ENCODE results near the gene ACOT11. TPM values are rescaled to one million over a fixed set of nuclear protein-coding genes. Genes with fewer than 3 reads are reported as not detected.

The ACOT11 gene
- total RNA-seq, 1 donor from 2014 or later = 43.4 TPM

DNA sequence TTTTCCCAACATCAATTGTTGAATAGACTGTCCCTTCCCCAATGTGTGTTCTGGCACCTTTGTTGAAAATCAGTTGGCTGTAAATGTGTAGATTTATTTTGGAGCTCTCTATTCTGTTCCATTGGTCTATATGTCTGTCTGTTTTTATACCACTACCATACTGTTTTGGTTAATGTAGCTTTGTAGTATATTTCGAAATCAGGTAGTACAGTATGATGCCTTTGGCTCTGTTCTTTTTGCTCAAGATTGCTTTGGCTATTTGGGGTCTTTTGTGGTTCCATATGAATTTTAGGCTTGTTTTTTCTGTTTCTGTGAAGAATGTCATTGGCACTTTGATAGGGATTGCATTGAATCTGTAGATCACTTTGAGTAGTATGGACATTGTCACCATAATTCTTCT, 8.1 kb downstream of the ACOT11 start:
- intact Hi-C loops (cut with DNase I) = no loop called here
- DNase-seq (ENCODE audit: missing footprints) (no peak), ATAC-seq (no peak)

DNA sequence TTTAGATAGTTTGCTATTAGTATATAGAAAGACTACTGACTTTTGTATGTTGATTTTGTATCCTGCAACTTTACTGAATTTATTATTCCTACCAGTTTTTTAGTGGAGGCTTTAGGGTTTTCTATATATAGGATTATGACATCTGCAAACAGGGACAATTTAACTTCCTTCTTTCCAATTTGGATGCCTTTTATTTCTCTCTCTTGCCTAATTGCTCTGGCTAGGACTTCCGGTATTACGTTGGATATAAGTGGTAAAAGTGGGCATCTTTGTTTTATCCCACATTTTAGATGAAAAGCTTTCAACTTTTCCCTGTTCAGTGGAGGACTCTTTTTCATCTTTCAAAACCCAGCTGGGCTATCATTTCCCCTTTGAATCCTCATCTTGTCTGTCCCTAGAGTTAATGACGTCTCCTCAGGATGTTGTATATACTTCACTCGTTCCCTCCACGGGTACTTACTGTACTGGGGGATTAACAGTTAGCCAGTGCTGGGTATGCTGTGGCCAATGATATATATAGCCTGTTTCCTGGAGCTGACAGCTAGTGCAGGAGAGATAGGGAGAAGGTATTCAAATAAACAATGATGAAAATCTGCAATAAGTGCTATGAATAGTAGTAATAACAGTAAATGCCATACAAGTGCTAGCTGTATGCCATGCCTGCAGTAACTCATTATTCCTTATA, 9.8 kb downstream of the ACOT11 start:
- intact Hi-C loops (cut with DNase I) = no loop called here
- no peak for DNase-seq (ENCODE audit: missing footprints)
- peak; percentile 51 for ATAC-seq

DNA sequence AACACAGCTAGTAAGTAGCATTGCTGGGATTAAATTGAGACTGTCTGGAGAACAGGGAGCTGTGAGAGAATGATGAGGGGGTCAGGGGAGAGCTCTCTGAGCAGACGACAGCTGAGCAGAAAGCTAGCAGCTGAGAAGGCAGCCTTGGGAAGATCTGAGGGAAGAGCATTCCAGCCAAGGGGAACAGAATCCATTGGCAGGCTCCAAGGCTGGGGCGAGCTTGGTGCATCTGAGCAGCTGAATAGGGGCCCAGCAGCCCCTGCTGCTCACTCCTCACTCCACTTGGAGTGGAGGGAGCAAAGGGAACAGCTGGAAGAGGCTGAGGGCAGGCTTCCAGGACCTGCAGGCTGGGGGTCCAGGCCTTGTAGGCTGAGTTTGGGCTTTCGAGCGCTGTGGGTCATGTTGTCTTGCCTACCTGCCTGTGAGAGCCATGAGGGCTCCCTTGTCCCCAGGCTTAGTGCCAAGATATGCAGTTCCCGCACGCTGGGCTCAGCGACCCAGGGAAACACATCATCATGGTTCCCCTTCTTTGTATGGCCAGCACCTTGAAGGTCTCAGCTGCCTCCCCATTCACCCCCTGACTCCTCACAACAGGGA, 10.5 kb downstream of the ACOT11 start:
- intact Hi-C loops (cut with DNase I) = loop anchor here (1.0 kb wide), 1 partner anchor 23 kb away; no protein-coding TSS in a partner anchor

DNA sequence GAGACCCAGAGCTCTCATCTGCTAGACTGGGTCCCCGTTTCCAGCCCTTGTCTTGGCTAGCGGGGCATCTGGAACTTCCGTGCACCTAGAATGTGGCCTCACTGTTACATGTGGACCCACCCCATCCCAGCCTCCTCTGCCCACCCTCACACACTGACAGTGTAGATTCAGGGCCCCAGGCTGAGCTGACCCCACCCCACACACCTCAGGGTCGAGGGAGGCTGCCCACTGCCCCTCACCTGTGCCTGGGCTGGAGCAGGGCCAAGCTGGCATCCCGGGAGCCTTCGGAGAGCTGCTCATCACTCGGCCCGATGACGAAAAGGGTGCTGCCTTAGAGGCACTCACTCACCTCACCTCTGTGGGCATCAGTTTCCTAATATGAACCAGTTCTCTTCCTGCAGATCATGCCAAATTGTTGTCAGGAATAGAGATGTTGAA, 11.1 kb downstream of the ACOT11 start:
- intact Hi-C loops (cut with DNase I) = loop anchor here (1.0 kb wide), 1 partner anchor 22 kb away; no protein-coding TSS in a partner anchor
- peak; percentile 22 for ATAC-seq

More for the DNA sequence above, 10.5 kb downstream of the ACOT11 start:
- DNase-seq (ENCODE audit: missing footprints) (no peak), ATAC-seq (peak; percentile 26)

DNA sequence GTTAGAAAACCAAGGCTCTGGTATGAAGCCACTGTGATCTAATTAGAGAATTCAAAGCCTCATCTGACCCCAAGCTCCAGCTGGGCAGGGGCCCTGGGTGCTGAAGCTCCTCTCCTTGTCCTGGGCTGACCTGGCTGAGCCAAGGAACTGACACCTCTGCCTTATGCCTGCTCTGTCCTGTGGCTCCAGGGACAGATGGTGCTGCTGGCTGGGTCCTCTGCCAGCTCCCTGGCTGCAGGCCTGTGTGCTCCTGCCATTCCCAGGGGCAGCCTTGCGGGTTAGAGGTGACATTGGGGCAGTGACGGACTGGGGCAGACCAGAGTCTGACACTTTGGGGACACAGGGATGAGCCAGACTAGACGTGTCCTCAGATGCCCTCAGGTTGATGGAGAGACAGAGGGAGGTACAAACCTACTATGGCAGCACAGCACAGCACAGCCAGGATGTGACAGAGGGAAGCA, 11.8 kb downstream of the ACOT11 start:
- peak; percentile 85 for DNase-seq (ENCODE audit: missing footprints)
- ATAC-seq = peak; percentile 92
- intact Hi-C loops (cut with DNase I) = loop anchor here (1.0 kb wide), 2 partner anchors 22 to 26 kb away; no protein-coding TSS in a partner anchor

More for the DNA sequence above, 11.1 kb downstream of the ACOT11 start:
- no peak for DNase-seq (ENCODE audit: missing footprints)

DNA sequence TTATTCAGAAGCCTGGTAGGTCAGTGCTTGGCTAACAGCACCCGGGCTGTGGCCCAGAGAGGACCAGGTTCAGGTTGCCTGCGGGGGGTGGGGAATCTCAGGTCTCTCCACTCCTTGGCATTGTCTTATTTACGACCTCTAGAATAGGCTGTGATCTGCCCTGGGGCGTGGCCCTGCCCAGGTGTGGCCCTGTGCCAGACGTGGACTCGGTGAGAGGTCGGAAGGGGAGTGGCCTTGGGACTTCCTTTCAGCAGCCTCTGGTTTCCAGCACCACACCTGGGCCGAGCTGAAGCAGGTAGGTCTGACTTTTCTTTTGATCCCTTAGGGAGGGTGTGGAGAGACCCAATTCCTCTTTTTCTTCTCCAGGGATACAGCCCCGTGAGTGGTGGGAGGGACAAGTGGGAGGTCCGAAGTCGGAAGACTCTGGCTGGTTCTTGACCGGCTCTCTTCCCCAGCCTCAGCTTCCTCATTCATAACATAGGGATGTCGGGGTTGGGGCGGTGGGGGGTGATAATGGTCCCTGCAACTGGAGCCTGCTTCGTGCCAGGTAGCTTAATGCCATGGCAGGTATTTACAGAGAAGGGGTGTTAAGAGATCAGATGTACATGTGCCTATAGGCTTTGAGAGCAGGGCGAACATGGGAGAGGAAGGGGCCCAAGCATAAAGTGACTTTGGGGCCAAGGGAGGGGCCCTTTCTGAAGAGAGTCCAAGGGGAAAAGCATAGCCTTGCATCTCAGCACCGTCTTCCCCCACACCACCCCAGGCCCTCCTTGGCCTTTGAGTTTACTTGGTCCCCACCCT, 16.5 kb downstream of the ACOT11 start:
- intact Hi-C loops (cut with DNase I) = no loop called here
- no peak for DNase-seq (ENCODE audit: missing footprints)
- peak; percentile 5 for ATAC-seq

DNA sequence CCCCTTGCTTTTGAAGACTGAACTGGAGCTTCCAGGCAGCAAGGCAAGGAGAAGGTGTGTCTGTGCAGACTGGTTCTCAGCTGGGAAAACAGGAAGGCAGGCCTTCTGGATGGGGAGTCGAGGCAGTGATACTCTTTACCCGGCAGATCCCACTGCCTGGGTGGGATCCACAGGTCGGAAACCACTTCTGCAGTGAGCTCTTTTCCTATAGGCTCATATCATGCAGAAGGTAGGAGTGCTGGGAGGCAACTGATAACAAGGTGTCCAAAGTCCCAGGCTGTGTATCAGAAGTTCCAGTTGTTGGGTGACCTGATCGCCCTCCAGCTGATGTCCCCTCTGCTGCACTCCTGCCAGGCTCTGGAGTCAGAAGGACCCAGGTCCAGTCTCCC, 17.1 kb downstream of the ACOT11 start:
- ATAC-seq (no peak), DNase-seq (ENCODE audit: missing footprints) (no peak)
- intact Hi-C loops (cut with DNase I) = no loop called here

DNA sequence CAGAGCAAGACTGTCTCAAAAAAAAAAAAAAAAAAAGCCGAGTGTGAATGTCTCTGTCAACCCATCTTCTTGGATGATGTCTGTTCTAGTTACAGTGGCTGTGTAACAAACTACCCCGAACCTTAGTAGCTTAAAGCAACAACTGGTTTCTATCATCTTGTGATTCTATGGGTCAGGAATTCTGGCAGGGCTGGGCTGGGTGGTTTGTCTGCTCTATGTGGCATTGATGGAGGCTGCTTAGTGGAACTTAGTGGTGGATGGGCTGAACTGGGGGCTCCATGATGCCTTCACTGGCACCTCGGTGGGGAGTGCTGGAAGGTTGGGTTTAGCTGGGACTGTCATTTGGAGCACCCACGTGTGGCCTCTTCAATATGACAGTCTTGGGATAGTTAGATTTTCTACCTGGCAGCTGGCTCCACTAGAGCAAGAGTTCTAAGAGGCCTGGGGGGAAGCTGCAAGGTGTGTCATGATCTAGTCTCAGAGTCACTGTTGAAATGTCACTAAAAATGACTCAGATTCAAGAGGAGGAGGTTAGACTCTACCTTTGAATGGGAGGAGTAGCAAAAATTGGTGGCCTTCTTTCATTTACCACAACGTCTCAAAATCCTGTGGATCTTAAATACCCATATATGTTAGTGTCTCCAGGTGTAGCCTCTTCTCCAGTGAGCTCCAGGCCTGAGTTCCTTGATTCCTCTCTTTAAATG, 18.6 kb downstream of the ACOT11 start:
- intact Hi-C loops (cut with DNase I) = no loop called here
- no peak for DNase-seq (ENCODE audit: missing footprints)
- ATAC-seq = no peak

DNA sequence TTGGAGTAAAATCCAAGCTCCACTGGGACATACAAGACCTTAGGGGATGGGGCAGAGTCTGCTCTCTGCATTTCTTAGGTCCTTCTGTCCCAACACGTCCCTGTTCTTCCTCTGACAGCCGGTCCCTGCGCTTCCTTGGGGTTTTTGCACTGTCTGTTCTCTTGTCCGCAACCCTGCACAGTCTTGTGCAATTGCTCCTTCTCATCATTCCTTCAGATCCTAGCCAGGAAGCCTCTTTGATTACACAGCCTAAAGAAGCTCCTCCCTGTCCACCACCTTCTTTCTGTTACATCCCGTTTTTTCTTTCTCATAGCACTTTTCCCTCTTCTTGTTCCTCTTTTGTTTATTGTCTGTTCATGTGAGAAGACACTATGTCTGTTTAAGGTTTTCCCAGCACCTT, 19.9 kb downstream of the ACOT11 start:
- ATAC-seq (peak; percentile 21), DNase-seq (ENCODE audit: missing footprints) (no peak)
- intact Hi-C loops (cut with DNase I) = no loop called here

DNA sequence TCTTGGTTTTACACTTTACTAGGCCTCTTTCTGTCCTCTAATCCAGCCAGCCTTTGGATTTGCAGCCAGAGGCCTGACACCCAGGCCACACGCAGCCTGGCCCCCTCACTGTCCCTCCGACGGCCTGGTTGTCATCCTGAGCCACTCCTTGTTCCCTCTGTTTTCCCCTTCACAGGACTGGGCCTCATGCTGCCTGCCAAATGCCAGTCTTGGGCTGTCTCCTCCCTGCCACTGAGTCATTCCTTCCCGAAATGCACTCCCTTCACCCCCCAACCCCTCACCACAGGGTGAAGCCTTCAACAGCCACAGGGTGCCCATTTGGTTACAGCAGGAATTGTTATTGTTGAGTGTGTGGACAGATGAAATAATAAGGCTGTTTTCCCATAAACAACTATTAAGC, 21.3 kb downstream of the ACOT11 start:
- DNase-seq (ENCODE audit: missing footprints) = no peak
- ATAC-seq = peak; percentile 42
- intact Hi-C loops (cut with DNase I) = no loop called here

DNA sequence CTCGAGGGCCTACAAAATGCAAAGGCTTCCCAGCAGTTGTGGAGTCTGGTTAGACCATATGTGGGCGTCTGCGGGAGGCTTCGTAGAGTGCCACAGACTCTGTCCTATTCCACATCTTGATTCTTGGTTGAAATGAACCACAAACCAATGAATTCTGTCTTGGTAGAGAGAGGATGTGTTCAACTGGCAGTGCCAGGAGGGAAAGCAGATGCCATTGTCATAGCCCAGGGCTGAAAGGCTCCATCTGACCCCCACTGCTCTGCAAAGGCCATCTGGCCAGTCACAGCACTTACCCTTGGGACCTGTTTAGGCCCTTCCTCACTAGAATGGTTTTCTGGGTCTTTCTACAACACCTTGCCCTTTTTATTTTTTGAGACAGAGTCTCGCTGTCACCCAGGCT, 22.1 kb downstream of the ACOT11 start:
- intact Hi-C loops (cut with DNase I) = no loop called here
- DNase-seq (ENCODE audit: missing footprints) (no peak), ATAC-seq (no peak)

DNA sequence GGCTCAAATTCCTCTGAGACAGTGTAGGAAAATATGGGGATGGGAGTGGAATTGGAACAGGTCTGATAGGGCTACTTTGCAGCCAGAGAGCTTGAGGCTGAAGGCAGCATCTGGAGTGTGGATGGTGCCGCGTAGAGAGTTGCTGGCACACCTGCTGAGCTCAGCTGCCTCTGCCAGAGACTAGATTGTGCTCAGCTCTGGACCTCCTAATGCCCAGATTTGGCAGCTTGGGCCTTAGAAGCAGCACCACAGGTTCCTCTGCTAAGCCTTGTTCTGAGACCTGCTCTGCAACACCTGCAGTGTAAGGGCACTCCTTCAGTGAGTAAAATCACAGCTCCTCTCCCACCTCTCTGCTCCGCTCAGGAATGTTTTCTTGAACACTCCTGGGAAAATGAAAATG, 23.3 kb downstream of the ACOT11 start:
- DNase-seq (ENCODE audit: missing footprints) (no peak), ATAC-seq (no peak)
- intact Hi-C loops (cut with DNase I) = no loop called here

DNA sequence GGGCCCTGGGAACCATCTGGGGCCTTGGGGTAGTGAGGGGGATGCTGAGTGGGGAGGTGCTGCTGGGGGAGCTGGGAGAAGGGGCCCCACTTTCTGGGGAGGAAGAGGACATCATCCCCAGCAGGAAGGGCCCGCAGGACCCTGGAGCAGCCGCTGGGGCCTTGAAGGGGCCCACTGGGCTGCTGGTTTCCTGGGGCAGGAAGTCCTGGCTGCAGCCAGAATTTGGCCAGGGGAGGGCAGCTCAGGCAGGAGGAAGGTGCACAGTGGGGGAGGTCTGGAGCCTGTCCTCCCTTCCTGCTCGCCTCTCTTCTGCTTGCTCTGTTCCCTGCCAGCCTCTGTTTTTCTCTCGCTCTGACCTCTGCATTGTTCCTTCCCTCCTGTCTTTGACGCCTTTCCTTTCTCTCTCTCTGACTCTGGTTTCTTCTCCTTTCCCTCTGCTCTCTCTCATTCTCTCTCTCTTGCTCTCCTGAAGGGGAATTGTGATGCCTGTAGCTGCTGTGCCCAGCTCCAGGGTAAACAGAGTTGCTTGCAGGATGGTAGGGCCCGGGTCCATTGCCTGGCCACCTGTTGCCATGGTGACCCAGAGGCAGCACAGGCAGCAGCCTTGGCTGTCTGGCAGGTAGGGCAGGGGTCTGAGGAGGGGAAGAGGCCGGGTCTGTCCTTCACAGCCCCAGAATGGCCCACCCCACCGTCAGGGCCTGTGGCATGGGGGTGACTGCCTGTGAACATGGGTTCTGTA, 23.9 kb downstream of the ACOT11 start:
- no peak for DNase-seq (ENCODE audit: missing footprints)
- no peak for ATAC-seq
- intact Hi-C loops (cut with DNase I) = no loop called here

DNA sequence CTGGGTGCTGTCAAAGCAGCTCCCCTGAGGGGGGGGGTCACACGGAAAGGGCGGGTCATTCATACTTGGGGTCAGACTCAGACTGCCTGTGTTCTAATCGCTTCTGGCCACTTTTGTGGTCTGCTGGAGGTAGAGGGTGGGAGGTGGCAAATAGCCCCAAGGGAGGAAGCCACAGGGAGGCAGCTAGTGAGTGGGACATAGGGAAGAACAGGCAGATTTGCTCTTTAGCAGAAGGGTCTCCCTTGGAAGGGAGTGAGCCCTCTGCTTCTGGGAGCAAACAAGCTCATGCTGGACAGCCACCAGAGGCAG, 24.5 kb downstream of the ACOT11 start:
- intact Hi-C loops (cut with DNase I) = no loop called here
- DNase-seq (ENCODE audit: missing footprints) (no peak), ATAC-seq (no peak)

DNA sequence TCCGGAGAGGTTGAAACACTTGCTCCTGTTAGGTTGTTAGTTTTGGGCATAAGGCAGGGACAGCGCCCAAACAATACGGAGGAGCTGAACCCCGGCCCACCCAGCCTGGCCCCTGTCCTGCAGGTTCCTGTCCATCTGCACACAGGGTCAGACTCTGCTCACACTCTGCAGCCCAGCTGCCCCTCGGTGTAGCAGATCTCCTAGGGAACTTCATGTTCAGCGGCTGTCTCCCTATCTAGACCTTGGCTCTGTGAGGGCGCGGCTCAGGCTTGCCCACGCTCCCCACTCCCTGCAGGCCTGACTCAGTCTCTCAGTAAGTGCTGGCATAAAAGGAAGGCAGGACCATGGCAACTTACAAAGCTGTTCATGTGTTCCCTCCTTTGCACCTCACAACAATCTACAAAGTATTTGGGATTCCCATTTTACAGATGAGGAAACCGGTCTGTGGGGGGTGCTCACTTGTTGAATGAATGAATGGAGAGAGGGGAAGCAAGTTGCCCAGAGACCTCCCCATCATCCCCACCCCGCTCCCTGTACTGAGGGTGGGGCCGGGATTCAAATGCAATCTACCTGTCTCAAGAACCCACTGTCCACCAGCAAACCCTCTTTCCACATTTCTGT, 26.2 kb downstream of the ACOT11 start:
- ATAC-seq (peak; percentile 47), DNase-seq (ENCODE audit: missing footprints) (no peak)
- intact Hi-C loops (cut with DNase I) = no loop called here

DNA sequence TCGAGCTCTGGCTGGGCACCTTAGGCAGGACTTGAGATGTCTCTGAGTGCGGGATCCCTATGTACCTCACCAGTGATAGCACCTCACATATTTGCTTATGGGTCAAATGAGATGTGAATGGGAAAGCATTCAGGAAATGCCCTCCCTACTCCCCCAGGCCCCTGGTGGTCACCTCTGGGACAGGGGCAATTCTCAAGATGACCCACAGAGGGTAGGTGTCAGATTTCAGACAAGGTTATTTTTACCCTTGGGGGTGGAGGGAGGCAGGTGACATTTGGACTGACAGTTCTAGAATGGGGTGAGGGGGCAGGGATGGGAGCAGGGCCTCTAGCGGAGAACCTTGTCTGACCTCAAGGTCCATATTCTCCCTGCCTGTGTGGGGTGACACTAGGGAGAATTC, 27.1 kb downstream of the ACOT11 start:
- DNase-seq (ENCODE audit: missing footprints) = no peak

DNA sequence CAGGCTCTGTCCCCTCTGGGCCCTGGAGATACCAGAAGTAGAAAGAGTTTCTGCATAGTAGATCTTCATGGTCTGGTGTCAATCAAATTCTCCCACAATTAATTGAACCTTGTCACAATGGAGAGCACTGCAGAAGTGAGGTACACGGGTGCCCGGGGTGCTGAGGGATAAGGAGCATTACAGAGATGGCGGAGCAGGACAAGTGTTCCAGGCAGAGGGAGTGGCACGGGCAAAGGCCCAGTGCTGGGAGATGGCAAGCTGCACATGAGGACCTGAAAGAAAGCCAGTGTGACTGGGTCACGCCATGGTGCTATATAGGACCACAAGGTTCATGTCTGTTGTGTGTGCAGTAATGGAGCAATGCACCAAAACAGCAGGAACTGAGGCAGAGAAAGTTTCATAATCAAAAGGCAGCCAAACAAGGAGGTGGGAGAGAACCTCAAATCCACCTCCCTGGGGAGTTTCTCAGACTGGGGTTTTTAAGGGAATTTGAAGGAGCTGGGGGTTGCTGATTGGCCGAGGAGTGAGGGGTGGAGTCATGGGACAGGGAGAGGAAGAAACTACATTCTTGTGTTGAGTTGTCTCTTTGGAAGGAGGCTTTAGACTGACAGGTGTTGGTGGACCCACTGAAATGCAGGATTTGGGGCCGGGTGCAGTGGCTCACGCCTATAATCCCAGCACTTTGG, 27.7 kb downstream of the ACOT11 start:
- ATAC-seq (no peak), DNase-seq (ENCODE audit: missing footprints) (no peak)
- intact Hi-C loops (cut with DNase I) = no loop called here

More for the DNA sequence above, 27.1 kb downstream of the ACOT11 start:
- peak; percentile 72 for ATAC-seq
- intact Hi-C loops (cut with DNase I) = no loop called here

DNA sequence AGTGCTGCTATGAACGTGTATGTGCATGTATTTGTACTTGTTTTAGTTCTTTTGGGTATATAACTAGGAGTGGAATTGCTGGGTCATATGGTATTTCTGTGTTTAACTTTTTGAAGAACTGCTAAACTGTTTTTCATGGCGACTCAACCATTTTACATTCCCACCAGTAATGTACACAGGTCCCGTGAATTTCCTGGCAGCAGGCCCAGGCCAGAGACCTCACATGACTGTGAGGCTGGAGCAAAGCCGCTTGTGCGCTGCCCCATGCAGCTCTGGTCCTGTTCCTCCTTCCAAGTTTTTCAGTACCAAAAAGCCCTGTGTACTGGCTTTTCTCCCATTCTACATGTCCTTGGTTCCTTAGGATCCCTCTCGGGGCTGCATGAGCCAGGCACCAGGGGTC, 29.6 kb downstream of the ACOT11 start:
- DNase-seq (ENCODE audit: missing footprints) (peak; percentile 92), ATAC-seq (peak; percentile 15)
- intact Hi-C loops (cut with DNase I) = no loop called here

Measured in Right ventricle myocardium inferior (tissue), 1 donor.